ENCODE results near the gene HAUS6. TPM values are rescaled to one million over a fixed set of nuclear protein-coding genes. Genes with fewer than 3 reads are reported as not detected.
"Not testable (repeated sequence)": the region's sequence is repeated elsewhere in the genome, so short reads cannot be mapped to it uniquely, and the experiment has no call there.

Gene HAUS6
- total RNA-seq, 1 donor from 2014 or later: 31.0 TPM

DNA sequence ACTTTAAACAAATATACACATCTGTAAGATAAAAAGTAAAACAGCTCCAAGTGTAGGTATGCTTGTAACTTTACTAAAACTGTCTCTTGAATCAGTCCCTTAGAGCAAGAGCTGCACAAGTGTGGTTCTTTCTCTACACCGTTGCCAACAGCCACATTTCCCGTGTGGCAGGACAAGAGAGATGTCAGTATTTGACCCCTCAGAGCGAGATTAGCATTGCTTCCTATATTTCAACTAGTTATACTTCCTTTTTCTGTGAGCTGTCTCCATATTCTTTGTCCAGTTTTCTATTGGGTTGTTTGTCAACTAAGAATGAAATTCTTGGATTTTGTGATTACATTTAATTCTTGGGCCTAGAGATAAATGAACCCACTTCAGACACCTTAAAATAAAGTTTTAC is 16.5 kb upstream of the HAUS6 start:
- FAIRE-seq (no peak), DNase-seq (ENCODE audit: low spot score in 2 of 2) (no peak)

DNA sequence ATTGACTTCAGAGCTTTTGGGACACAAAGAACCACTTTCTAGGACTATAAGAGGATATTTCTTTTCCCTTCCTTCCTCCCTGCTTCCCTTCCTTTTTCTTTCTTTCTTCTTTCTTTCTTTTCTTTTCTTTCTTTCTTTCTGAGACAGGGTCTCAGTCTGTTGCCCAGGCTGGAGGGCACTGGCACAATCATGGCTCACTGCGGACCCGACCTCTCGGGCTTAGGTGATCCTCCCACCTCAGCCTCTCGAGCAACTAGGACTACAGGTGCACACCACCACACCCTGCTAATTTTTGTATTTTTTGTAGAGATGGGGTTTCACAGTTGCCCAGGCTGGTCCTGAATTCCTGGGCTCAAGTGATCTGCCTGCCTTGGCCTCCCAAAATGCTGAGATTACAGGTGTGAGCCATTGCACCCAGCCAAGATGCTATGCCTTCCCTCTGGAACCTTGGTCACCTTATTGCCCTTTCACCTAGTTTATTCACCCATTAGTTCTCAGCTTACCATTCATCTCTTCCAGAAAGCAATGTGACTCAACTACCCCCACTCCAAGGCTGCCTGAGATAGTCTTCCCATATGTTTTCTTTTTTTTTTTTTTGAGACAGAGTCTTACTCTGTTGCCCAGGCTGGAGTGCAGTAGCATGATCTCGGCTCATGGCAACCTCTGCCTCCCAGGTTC is 14.5 kb upstream of the HAUS6 start:
- no peak for DNase-seq (ENCODE audit: low spot score in 2 of 2)
- FAIRE-seq: no peak

- DNase-seq (ENCODE audit: low spot score in 2 of 2) (no peak), FAIRE-seq (no peak)
Observed at GRCh38 chr9:19116107-19116790, 13.5 kb upstream of the HAUS6 start.

DNA sequence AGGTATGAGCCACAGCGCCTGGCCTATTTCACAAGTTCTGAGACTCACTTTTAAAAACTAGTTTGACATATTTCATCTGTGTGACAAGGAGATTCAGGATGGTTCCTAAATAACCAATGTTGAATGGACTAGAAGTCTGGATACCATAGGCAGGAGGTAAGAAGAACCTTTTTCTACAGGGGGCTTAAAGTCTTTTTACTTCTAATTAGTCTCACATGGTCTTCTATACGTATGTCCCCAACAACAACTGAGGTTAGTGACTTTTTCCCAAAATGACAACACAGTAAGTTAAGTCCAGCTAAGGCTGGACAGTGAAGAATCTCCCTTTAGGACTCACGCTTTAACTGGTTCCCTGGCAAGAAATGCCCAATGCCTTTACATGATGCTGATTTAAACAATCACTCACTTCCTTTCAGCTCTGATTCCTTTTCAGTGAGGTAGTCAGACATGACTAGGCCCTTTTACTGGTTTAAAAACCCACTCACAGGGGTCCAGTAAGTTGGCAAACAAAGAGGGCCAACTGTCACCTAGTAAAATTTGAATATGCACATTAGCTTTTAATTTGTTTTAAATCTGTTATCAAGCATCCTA is 12.1 kb upstream of the HAUS6 start:
- FAIRE-seq (no peak), DNase-seq (ENCODE audit: low spot score in 2 of 2) (no peak)

DNA sequence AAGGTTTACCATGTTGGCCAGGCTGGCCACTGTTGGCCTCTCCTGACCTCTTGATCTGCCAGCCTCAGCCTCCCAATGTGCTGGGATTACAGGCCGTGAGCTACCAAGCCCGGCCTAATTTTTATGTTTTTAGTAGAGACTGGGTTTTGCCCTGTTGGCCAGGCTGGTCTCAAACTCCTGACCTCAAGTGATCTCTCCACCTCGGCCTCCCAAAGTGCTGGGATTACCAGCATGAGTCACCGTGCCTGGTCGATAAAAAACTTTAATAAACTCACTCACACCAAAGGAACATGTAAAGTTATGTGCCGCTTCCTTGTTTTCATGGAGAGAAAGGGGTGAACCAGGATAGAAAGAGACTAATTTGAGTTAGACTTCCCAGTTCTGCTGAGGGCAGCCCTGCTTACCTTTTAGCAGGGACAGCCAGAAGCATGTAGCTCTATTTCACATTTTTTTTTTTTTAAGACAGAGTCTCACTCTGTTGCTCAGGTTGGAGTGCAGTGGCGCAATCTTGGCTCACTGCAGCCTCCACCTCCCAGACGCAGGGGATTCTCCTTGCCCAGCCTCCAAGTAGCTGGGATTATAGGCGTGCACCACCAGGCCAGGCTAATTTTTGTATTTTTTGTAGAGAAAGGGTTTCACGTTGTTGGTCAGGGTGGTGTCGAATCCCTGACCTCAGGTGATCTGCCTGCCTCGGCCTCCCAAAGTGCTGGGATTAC is 11.4 kb upstream of the HAUS6 start:
- FAIRE-seq (no peak), DNase-seq (ENCODE audit: low spot score in 2 of 2) (no peak)

- DNase-seq (ENCODE audit: low spot score in 2 of 2); FAIRE-seq: not testable (repeated sequence)
Observed at GRCh38 chr9:19113064-19113611, 10.4 kb upstream of the HAUS6 start.

DNA sequence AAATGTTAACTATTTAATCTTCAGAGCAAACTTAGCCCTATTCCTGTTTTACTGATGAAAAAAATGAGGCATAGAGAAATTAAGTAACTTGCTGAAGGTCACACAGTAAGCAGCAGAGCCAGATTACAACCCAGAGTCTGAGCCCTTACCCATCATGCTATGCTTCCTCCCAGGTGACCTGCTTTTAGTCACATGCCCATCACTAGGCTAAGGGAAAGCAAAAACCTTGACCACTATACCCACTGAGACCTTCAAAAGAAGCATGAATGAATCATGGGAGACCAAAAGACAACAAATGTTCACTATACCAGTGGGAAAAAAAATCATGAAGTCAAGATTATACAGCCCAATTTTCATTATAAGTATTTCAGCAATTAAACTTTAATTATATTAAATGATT is 5.3 kb upstream of the HAUS6 start:
- FAIRE-seq: no peak

DNA sequence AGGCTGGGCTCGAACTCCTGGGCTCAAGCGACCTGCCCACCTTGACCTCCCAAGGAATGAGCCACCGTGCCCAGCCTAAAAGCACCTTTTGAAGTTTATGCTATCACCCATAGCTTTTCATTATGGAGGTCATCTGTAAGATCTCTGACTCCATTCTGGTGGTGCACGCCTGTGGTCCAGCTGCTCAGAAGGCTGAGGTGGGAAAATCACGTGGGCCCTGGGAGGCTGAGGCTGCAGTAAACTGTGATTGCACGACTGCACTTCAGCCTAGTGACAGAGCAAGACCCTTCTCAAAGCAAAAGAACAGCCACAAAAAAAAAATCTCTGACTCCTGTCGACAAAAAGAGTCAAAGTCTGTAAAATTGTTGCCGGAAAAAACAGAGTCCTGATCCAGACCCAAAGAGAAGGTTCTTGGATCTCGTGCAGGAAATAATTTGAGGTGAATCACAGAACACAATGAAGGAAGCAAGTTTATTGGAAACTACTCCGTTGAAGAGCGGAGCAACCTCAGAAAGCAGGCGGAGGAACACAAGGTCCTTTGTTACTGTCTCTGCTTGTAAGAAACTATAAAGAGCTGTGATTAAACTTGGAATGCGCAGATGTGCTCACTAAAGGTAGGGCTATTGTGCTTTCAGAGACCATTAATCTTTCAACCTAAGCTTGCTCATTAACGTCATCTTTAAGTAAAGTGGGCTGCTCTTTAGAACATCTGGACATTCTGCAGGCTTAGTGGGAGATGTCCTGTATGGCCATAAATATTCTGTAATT is 2.0 kb upstream of the HAUS6 start:
- FAIRE-seq (no peak), DNase-seq (ENCODE audit: low spot score in 2 of 2) (no peak)

More for the DNA sequence above, 5.3 kb upstream of the HAUS6 start:
- DNase-seq (ENCODE audit: low spot score in 2 of 2): no peak

GRCh38 chr9:19102181-19102630 is 498 bp downstream of the HAUS6 start:
- no peak for DNase-seq (ENCODE audit: low spot score in 2 of 2)
- no peak for FAIRE-seq

DNA sequence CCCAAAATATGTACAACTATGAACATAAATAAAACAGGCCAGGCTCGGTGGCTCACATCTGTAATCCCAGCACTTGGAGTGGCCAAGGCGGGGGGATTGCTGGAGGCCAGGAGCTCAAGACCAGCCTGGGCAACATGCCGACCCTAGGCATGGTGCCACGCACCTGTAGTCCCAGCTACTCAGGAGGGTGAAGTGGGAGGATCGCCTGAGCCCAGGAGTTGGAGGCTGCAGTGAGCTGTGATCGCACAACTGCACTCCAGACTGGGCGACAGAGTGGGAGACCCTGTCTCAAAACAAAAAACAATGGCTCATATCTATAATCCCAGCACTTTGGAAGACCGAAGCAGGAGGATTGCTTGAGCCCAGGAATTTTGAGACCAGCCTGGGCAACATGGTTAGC is 1.5 kb downstream of the HAUS6 start:
- DNase-seq (ENCODE audit: low spot score in 2 of 2) (no peak), FAIRE-seq (no peak)

DNA sequence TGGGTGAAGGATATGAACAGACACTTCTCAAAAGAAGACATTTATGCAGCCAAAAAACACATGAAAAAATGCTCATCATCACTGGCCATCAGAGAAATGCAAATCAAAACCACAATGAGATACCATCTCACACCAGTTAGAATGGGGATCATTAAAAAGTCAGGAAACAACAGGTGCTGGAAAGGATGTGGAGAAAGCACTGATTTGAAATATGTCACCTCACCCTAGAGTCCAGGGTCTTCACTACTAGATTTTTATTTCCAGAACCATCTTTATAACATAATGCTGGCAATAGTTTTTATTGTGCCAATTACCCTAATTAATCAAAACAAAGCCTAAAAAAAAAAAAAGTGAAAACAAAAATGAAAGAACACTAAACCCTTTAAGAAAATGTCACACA is 5.3 kb downstream of the HAUS6 start:
- FAIRE-seq: not testable (repeated sequence)

GRCh38 chr9:19087106-19088000 is 15.4 kb downstream of the HAUS6 start:
- no peak for FAIRE-seq

More for the DNA sequence above, 5.3 kb downstream of the HAUS6 start:
- not testable (repeated sequence) for DNase-seq (ENCODE audit: low spot score in 2 of 2)

DNA sequence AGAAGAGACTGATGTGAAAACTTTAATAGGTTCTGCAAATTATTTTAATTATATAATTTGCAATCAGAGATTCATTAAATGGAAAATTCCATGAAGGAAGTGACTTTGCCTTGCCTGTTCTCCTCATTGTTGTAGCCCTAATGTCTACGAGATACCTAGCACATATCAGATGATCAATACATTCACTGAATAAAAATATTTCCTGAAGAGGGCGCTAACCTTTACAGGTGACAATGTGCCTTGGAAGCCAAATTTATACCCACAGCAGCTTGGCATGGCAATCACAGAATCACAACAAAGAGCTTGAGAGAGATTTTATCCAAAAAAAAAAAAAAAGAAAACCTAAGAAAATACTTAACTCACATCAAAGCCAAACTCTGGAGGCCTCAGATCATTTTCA is 17.4 kb downstream of the HAUS6 start:
- DNase-seq (ENCODE audit: low spot score in 2 of 2) (no peak), FAIRE-seq (no peak)

More at GRCh38 chr9:19087106-19088000, 15.4 kb downstream of the HAUS6 start:
- DNase-seq (ENCODE audit: low spot score in 2 of 2): no peak

DNA sequence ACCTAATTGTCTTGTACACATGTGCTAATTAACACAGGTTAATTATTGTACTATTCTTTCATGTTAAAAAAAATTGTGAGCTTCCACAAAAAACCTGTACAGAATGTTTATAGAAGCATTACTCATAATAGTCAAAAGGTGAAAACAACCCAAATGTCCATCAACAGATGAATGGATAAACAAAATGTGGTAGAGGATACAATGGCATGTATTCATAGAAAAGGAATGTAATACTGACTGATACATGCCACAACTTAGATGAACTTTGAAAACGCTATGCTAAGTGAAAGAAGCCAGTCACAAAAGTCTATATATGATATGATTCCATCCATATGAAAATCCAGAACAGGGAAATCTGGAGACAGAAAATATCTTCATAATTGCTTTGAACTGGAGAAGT is 27.9 kb downstream of the HAUS6 start:
- FAIRE-seq: no peak
- DNase-seq (ENCODE audit: low spot score in 2 of 2): no peak

DNA sequence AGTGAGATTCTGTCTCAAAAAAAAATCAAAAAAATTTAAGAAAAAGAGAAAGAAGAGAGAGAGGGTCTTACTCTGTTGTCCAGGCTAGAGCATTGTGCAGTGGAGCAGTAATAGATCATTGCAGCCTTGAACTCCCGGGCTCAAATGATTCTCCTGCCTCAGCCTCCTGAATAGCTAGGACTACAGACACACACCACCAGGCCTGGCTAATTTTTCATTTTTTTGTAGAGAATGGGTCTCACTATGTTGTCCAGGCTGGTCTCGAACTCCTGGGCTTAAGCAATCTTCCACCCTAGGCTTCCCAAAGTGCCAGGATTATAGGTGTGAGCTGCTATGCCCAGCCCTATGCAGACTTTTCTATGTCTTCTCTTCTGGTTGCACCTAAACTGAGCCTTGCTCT is 28.5 kb downstream of the HAUS6 start:
- FAIRE-seq: no peak

GRCh38 chr9:19057033-19057432 is 45.7 kb downstream of the HAUS6 start:
- no peak for DNase-seq (ENCODE audit: low spot score in 2 of 2)
- FAIRE-seq: no peak

More for the DNA sequence above, 28.5 kb downstream of the HAUS6 start:
- DNase-seq (ENCODE audit: low spot score in 2 of 2): no peak

- FAIRE-seq: no peak
- DNase-seq (ENCODE audit: low spot score in 2 of 2): no peak
Observed at GRCh38 chr9:19050637-19051591, 51.8 kb downstream of the HAUS6 start.

All from frontal cortex (tissue), 4 donors.